Stimulated activated CD4-positive, alpha-beta T cell treated with anti-CD3 and anti-CD28 coated beads, Interleukin-1b, Interleukin-23, amount 100 ng/mL, for 1 hour (primary cell): ENCODE data around the gene TRIO.

Experiments used
- DNase-seq, 2 donors: peaks; one replicate each; pipeline ENCODE4 v3.0.0-alpha.2; 2020; ENCODE audit warnings: low read depth in 2 of 2

TRIO gene

DNA sequence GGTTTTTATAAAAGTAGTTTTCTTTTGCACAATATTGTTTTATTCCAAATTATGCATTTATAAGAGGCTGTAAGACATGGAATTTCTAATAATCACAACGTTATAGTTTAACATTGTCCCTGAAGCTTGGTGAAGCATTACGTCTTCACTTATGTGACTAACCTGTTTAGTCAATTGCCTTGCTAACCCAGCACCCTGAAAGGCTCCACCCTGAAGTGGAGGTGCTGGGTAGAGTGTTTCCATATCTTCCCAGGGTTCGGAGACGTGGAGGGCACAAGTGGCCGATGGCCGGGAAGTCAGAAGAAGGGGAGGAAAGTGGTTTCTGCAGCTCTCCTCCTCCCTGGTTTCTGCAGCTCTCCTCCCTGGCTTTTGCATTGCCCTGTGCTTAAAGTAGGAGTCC, 83.4 kb downstream of the TRIO start:
- DNase-seq = no peak

GRCh38 chr5:14226992-14227391, 83.8 kb downstream of the TRIO start:
- DNase-seq = no peak

DNA sequence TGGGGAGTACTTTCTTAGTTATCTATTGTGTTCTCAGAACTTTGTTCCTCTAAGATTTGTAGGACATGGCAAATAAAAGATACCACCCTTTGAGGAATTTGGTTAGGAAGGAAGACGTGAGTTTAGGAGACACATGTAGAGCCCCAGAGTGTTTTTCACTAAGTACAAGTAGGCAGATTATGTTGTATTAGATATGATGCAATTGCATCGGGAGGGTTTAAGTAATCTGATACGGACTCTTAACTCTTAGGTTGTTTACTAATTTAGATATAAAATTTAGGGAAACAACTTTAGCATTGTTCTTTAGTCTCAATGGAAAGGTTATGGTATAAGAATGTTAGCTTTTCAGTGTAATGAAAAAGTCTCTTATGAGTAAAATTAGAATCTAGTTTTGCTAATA, 84.4 kb downstream of the TRIO start:
- no peak for DNase-seq

- no peak for DNase-seq
These were observed 85.1 kb downstream of the TRIO start for GRCh38 chr5:14228219-14228618.

DNA sequence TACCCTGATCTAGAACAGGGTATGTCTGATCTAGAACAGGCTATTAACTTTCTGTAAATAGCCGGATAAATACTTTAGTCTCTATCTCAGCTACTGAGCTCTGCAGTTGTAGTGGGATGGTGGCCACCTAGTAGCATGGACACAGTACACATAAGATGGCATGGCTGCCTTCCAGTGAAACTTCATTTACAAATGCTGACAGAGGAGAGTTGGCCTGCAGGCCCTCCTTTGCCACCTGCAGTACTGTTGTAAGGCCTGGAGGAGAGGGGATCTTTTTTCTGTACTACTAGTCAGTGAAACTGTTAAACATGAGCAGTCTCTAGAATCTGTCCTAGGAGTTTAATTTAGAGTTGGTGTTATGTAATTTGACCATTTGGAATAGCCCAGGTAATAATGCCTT, 86.0 kb downstream of the TRIO start:
- DNase-seq = no peak

DNA sequence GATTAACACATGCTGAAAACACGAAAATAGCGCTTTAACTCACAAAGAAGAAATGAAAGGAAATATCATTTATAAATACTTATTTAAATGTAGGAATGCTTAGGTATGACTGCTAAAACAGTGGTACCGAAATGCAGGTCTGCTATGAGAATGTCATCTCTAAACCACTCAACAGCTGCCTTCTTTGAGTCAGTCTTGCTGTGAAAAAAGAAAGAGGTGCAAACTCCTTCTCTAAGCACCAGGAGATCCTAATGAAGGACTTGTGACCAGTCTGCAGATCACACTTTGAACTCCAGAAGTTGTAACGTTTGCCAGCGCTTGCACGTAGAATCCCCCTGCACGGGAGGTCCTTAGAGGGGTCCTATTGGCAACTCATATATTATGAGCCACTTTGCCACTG, 86.6 kb downstream of the TRIO start:
- DNase-seq = no peak

GRCh38 chr5:14231156-14231555, 88.0 kb downstream of the TRIO start:
- DNase-seq = no peak

DNA sequence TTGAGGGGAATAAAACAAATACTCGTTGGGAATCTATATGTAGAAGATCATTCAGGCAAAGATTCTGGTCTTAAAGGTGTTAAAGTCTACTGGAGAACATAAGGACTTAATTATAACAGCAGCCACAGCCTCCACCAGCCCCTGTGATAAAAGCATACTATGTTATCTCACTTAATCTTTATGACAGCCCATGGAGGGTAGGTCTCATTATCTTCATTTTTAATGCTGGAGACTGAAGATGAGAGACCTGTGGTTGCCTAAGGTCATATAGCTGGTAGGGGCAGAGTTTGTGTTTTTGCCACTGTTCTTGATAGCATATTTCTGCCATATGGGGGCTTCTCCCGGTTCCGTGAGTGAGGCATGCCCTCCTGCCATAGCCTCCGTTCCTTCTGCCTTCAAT, 88.7 kb downstream of the TRIO start:
- no peak for DNase-seq

- no peak for DNase-seq
These were observed 91.1 kb downstream of the TRIO start for GRCh38 chr5:14234204-14234603.

DNA sequence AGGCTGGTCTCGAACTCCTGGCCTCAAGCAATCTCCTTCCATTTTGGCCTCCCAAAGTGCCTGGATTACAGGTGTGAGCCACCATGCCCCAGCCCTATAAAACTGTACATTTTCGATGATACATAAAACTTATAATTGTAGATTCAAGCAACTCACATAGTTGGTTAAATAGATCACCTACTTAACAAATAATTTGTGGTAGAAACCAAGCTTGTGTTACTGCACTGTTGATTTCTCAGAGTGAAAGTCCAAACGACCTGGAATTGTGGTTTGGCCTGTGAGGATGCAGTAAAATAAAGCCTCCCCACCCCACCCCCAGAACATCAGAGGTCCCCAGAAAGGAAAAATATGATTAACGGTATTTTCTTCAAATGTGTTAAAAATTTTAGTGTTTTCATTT, 92.7 kb downstream of the TRIO start:
- no peak for DNase-seq

GRCh38 chr5:14236757-14237156, 93.6 kb downstream of the TRIO start:
- DNase-seq = no peak

DNA sequence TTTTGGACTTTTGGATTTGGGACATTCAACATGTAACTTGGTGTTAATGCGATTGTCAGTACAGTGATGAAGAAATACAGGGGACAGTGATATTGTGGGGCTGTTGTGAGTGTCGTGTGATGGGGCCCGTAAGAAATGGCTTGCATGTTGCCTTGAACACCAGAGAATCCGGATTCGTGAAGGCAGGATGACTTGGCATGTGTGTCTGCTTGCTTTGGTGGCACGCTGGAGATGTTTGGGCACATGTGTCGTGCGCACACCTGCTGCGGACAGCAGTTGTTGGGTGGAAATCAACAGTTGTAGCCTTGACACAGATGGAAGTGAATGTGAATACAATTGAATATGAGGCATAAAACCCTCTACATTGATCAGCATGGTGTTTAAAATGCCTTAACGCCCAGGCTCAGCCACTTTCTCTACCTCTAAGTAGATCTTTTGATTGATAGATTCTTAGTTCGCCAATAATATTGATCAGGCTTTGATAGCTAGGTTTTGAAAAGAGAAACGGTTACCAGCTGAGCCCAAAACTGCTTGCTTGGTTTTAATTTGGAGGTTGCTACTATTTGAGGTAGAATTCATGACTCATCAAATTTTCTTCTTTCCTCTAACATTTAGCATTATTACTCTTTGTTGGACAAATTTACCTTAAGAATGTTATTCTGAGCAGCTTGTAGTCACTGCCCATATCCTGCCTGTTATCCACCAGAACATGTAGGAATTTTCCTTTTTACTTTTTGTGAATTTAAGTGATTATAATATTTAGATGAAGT, 94.4 kb downstream of the TRIO start:
- DNase-seq = no peak

DNA sequence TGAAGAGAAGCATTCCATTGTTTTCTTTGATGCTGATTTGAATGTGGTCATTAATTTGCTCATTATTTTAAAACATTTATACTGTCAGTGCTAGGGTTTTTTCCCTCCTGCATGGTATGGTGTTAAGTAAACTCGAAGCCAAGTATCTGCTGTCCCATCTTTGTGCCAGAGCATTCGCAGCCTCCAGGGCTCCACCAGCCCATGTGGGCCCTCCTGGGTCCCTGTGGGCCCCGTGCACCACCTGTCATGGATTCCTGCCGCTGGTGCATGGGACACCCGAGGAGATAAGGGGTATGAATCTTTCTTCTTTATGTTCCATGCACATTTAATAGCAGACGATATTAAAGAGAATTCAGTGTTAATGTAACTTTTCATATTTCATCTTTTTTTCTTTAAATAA, 95.1 kb downstream of the TRIO start:
- no peak for DNase-seq

GRCh38 chr5:14239404-14239803, 96.3 kb downstream of the TRIO start:
- DNase-seq = no peak

DNA sequence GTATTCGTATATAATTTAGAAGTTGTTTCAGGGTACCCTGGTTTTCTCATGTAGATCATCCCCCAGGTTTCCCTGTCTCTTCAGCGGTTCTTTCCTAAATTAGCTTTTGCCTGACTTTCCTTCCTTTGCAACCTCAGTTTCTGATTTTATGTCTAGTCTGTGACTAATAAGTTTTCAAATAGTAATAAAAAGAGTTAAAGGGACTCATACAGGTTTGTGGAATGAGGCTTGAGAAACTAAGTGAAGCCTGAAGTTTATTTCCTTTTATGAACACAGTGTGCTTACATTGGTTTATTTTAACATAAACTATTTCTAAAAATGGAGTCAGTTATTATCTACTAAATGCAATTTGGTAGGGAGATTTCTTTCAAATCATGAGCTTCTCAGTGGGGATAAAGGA, 96.8 kb downstream of the TRIO start:
- no peak for DNase-seq

GRCh38 chr5:14240359-14240758, 97.2 kb downstream of the TRIO start:
- no peak for DNase-seq

DNA sequence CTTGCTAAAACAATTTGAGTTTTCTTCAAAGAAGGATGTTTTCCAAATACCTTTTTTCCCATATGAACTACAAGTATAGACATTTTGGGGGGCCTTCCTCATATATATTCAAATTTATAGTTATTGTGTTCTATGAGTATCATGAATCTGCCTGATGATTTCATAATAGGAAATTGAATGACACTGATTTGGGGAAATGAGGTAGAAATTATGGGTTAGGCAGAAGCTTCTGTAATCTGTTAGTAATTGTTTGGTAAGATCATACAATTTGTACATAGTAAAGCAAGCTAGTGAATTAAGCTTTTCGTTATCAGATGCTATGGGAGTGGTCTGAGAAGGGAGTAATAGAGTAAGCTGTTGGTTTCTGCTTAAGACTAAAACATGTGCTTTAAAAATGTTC, 98.0 kb downstream of the TRIO start:
- no peak for DNase-seq

DNA sequence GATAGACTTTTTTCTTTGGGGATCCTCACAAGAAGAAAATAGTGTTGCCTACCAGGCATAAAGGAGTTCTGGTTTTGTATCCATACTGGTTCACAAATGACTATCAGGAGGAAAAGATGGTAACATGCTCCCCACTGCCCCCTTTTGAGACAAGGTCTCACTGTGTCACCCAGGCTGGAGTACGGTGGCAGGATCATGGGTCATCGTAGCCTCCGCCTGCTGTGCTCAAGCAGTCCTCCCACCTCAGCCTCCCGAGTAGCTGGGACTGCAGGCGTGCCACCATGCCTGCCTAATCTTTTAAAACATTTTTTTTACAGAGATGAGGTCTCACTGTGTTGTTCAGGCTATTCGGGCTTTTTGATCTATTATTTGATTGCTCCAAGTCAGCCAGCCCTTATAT, 99.3 kb downstream of the TRIO start:
- no peak for DNase-seq

- no peak for DNase-seq
These were observed 99.8 kb downstream of the TRIO start for GRCh38 chr5:14242871-14243383.

DNA sequence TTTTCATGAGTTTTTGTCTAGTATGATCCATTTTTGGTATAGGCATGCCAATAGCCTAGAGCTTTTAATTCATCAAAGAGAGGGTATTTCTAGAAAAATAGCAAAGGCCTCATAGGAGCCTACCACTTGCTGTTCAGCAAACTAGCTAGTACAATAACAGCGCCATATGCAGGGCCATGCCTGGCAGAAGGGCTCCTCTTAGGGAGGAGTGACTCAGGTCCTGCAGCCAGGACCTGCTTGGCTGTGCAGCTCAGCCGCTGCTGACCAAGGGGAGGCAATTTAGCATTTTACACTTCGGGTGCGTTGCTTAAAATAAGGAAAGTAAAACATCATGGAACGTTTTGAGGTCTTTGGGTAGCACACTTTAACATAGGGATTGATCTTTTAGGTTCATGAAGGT, 100.6 kb downstream of the TRIO start:
- no peak for DNase-seq

- no peak for DNase-seq
These were observed 101.6 kb downstream of the TRIO start for GRCh38 chr5:14244721-14245120.

DNA sequence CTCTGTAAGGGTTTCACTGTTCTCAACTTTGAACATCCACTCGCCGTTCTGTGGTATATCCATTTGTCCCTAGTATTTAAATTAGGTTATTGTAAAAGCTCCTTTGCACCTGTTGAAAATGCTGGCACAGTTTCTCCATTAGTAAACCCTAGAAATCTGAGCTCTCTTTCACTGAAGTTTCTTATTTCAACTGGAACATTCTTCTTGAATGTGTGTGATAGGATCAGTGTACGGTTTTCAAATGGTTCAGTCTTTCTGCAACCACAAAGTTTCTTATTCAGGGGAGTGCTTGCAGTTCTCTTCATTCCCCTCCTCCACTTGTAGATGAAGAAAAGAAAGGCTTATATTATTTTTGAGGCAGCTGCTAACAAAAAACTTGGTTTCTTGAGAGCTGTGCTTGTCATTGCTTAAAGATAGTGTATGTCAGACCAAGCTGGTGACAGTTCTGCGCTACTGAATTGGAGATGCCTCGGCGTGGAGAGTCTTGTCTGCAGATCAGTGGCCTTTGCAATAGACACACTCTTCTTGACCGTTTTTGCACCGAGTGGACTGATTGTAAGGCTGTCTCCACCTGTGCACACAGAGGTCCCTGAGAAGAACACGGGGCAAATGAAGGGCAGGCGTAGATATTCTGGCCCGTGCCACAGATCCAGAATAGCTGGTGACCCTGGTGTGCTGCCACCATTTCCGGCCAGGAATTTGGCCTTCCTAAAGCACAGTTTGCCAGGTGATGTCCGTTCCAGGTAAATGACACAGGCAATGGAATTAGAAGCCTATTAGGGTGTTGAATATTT, 102.2 kb downstream of the TRIO start:
- no peak for DNase-seq

DNA sequence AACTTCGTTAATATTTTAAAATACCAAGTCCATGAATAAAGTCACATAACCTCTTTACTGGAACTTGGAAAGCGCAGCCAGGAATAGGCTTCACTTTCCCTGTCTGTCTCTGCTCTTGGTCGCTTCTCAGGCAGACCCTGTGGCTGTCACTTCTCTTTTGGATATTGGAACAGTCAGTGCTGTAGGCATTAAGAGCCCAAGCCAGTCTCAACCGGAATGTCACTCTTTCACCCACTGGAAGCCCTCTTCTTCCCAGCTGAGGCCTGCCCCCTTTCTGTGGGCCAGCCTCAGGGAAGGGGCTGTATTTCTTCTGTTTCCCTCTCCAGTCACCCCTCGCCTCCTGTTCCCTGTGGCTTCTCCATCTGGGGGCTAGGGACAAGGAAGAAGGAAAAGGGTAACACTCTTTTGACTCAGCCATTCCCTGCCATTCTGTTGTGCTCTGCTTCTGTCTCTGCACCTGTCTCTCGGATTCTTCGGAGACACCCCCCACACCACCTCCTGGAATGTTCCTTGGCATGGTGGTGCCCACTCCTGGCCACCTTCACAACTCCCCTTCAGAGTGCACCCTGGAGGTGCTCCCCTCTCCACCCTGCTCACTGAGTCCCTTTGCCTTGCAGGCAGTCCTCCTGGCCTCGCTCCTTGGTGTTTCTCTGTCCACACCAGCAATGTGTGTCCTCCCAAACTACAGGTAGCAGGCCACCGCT, 103.4 kb downstream of the TRIO start:
- DNase-seq = no peak
